Cerebellar cortex (tissue), 1 donor: ENCODE results near the gene HOGA1.
A peak's percentile ranks its signal among the peaks of the same experiment; 100 is the strongest.

Source experiments
- DNase-seq: peaks from one replicate; pipeline ENCODE4 v3.0.0-alpha.2; 2015; ENCODE audit warnings: low spot score

The HOGA1 gene

GRCh38 chr10:97584060-97584797 lies at the start of gene HOGA1:
TSS of gene HOGA1 (plus strand) at chr10:97584389. CDS start at chr10:97584704, 315 bp downstream.
- peak; percentile 100 for DNase-seq

GRCh38 chr10:97534746-97535367 lies 49.3 kb upstream of the HOGA1 start:
- peak; percentile 56 for DNase-seq

GRCh38 chr10:97537186-97537869 lies 46.9 kb upstream of the HOGA1 start:
- no peak for DNase-seq

- DNase-seq: no peak
Measured at GRCh38 chr10:97538411-97538810, 45.8 kb upstream of the HOGA1 start.

GRCh38 chr10:97538839-97539238 lies 45.4 kb upstream of the HOGA1 start:
- no peak for DNase-seq

GRCh38 chr10:97539523-97540200 lies 44.5 kb upstream of the HOGA1 start:
- no peak for DNase-seq

- DNase-seq: peak; percentile 33
Measured at GRCh38 chr10:97540669-97541500, 43.3 kb upstream of the HOGA1 start.

GRCh38 chr10:97542169-97543024 lies 41.8 kb upstream of the HOGA1 start:
- DNase-seq: peak; percentile 45

- no peak for DNase-seq
Measured at GRCh38 chr10:97543025-97543546, 41.1 kb upstream of the HOGA1 start.

GRCh38 chr10:97546456-97547270 lies 37.5 kb upstream of the HOGA1 start:
- no peak for DNase-seq

- no peak for DNase-seq
Measured at GRCh38 chr10:97547271-97547600, 37.0 kb upstream of the HOGA1 start.

- no peak for DNase-seq
Measured at GRCh38 chr10:97547962-97548361, 36.2 kb upstream of the HOGA1 start.

- no peak for DNase-seq
Measured at GRCh38 chr10:97548828-97549455, 35.2 kb upstream of the HOGA1 start.

- peak; percentile 40 for DNase-seq
Measured at GRCh38 chr10:97549587-97550322, 34.4 kb upstream of the HOGA1 start.

- DNase-seq: no peak
Measured at GRCh38 chr10:97550336-97551149, 33.6 kb upstream of the HOGA1 start.

GRCh38 chr10:97551271-97551670 lies 32.9 kb upstream of the HOGA1 start:
- no peak for DNase-seq

GRCh38 chr10:97553575-97554031 lies 30.6 kb upstream of the HOGA1 start:
- DNase-seq: peak; percentile 61
